ENCODE measurements around the gene ZNF808. TPM values are rescaled to one million over a fixed set of nuclear protein-coding genes. Genes with fewer than 3 reads are reported as not detected.

The ZNF808 gene
- total and polyA plus RNA-seq, 2 of the 13 experiments (the other 11 are each of a cell fraction or from before 2014, with no cell fraction given): 3.0 to 7.4 TPM

GRCh38 chr19:52570000-52570861 is 42.8 kb downstream of the ZNF808 start, which contains the start of gene ZNF701 (continued):
- TF ChIP-seq STAT6 (CRISPR knock-in tag; IDR thresholded peaks at IDR 0.05; ENCODE audit: borderline replicate concordance): no peak
- no peak for TF ChIP-seq SRY (CRISPR knock-in tag; IDR thresholded peaks at IDR 0.05)
- no peak for TF ChIP-seq ZNF326 (CRISPR knock-in tag; IDR thresholded peaks at IDR 0.05; ENCODE audit: borderline replicate concordance)
- TF ChIP-seq ZNF720 (CRISPR knock-in tag; IDR thresholded peaks at IDR 0.05): no peak
- TF ChIP-seq ZNF24 (IDR thresholded peaks at IDR 0.05): no peak
- no peak for TF ChIP-seq E2F2 (CRISPR knock-in tag; IDR thresholded peaks at IDR 0.05; ENCODE audit: borderline replicate concordance)
- no peak for TF ChIP-seq KDM5B (CRISPR knock-in tag; IDR thresholded peaks at IDR 0.05; ENCODE audit: borderline replicate concordance)
- TF ChIP-seq NPAS2 (CRISPR knock-in tag; IDR thresholded peaks at IDR 0.05; ENCODE audit: borderline replicate concordance): no peak
- no peak for TF ChIP-seq SOX6 (IDR thresholded peaks at IDR 0.05)
- no peak for TF ChIP-seq SOX6 (CRISPR knock-in tag; IDR thresholded peaks at IDR 0.05)
- TF ChIP-seq NAIF1 (CRISPR knock-in tag; IDR thresholded peaks at IDR 0.05; ENCODE audit: borderline replicate concordance): peak; percentile 50; the same call in 1 of the 2 replicates
- no peak for TF ChIP-seq JDP2 (CRISPR knock-in tag; IDR thresholded peaks at IDR 0.05; ENCODE audit: borderline replicate concordance)
- TF ChIP-seq KMT2B (CRISPR knock-in tag; IDR thresholded peaks at IDR 0.05): peak; percentile 27; the same call in 1 of the 2 replicates
- TF ChIP-seq SNAPC4 (CRISPR knock-in tag; IDR thresholded peaks at IDR 0.05): no peak
- TF ChIP-seq NFRKB (IDR thresholded peaks at IDR 0.05): no peak
- TF ChIP-seq SAP130 (CRISPR knock-in tag; IDR thresholded peaks at IDR 0.05; ENCODE audit: low read depth): peak; percentile 82
- no peak for TF ChIP-seq KLF9 (CRISPR knock-in tag; IDR thresholded peaks at IDR 0.05; ENCODE audit: low read depth)
- TF ChIP-seq ZBTB14 (CRISPR knock-in tag; IDR thresholded peaks at IDR 0.05): no peak
- TF ChIP-seq ZNF639 (CRISPR knock-in tag; conservative IDR thresholded peaks at IDR 0.05): no peak
